GM12892 (cell line): ENCODE results near the gene LRRC75B.
"Not testable (repeated sequence)": the region's sequence is repeated elsewhere in the genome, so short reads cannot be mapped to it uniquely, and the experiment has no call there.

Experiments
- POLR2AphosphoS5 ChIP-seq: IDR thresholded peaks from 2 replicates; pipeline ENCODE4 v1.6.1; 2011; ENCODE audit warnings: low read depth, low read length, control low read depth
- TAF1 ChIP-seq: IDR thresholded peaks from 2 replicates; pipeline ENCODE4 v1.6.1; 2011; ENCODE audit warnings: low read depth, mild to moderate bottlenecking, control low read depth, low read length, borderline replicate concordance

DNA sequence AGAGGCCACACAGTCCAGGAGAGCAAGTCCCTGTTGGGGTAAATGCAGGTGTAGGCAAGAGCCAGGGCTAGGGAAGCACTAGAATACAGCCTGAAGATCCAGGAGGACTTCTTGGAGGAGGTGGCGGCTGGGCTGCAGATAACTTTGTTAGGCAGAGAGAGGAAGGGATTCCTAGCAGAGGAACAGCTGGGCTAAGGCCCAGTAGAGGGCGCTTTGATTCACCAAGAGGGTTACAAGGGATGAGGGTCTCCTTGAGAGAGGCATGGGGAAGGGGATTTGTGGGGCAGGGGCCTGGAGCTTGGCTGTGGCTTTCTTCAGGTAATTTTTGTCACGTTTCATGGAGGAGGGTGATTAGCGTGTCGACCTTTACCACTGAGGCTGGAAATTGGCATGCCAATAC, 28.4 kb upstream of the LRRC75B start:
- not testable (repeated sequence) for TF ChIP-seq POLR2AphosphoS5, TAF1
